Measurements from ENCODE around the gene VPS45.

Gene VPS45

GRCh38 chr1:150194381-150195031, 126.9 kb downstream of the VPS45 start:
- no peak for DNase-seq (ENCODE audit: low spot score)
